Adrenal gland (tissue), 12 donors: ENCODE measurements around the gene OR51M1. TPM values are rescaled to one million over a fixed set of nuclear protein-coding genes. Genes with fewer than 3 reads are reported as not detected.

Source experiments
- DNase-seq, 7 donors: peaks; one replicate each; pipeline ENCODE4 v3.0.0-alpha.2; 2019 to 2020
- H3K27ac ChIP-seq, 5 donors: fragments of 200-600 bp; sonication (generic) in 4 of 5; 1 replicate in 3 of 5; 2 replicates in 2 of 5; pipeline versions ENCODE4 v1.5.1 to v1.8.0; 2016 to 2020; ENCODE audit warnings: mild to moderate bottlenecking in 1 of 5
- H3K27me3 ChIP-seq: fragments of 200-600 bp; 2 replicates; pipeline ENCODE4 v1.8.0; 2021
- H3K36me3 ChIP-seq, 2 donors: fragments of 200-600 bp; replicated peaks in 1 of 2; 1 replicate in 1 of 2; 2 replicates in 1 of 2; pipeline versions ENCODE4 v1.5.1 to v1.8.0; 2018 to 2022
- H3K4me1 ChIP-seq, 2 donors: fragments of 200-600 bp; replicated peaks in 1 of 2; 1 replicate in 1 of 2; 2 replicates in 1 of 2; pipeline versions ENCODE4 v1.5.1 to v1.8.0; 2018 to 2021
- H3K4me3 ChIP-seq, 4 donors: fragments of 200-600 bp; sonication (generic) in 3 of 4; one replicate each; pipeline ENCODE4 v1.5.1; 2016 to 2018
- H3K9me3 ChIP-seq, 3 donors: fragments of 200-600 bp; sonication (generic) in 1 of 3; replicated peaks in 1 of 3; 1 replicate in 2 of 3; 2 replicates in 1 of 3; pipeline versions ENCODE4 v1.5.1 to v1.8.0; 2016 to 2021
- POLR2A ChIP-seq, 2 donors: fragments of 450-650 bp; IDR thresholded peaks; one replicate each; pipeline ENCODE4 v1.6.1; 2017; ENCODE audit warnings: antibody characterized with exemption in 2 of 2, mild to moderate bottlenecking in 2 of 2, moderate library complexity in 1 of 2
- WGBS, 4 donors: extraction: QIAGEN DNeasy Blood & Tissue Kit in 2 of 4; methylation state at CpG; one replicate each; pipeline versions ENCODE4 v1.1.5 to v1.1.7; 2013 to 2017; 5-methylcytosine and 5-hydroxymethylcytosine counted together
- intact Hi-C, 2 donors: fragments of 100-400 bp; cut with DNase I; formaldehyde crosslinking; loops; one replicate each; pipeline versions ENCODE4 v1.14.1 to v1.15.0; 2022 to 2023
- polyA plus RNA-seq, 3 donors: library from polyadenylated mRNA; stranded (reverse); fragments of 200-250 nt in 2 of 3; fragments of 350-450 nt in 1 of 3; fragmentation: Illumina TruSeq in 1 of 3; extraction: RNeasy Lipid Tissue Mini Kit (QIAGEN cat#74804) in 1 of 3; gene quantifications; one replicate each; pipeline ENCODE4 v1.2.3, GENCODE V29; 2013 to 2014
- total RNA-seq, 9 donors: library from RNA; depleted of rRNA in 4 of 9; stranded (reverse); fragments of >200 nt in 4 of 9; fragments of 120-200 nt in 1 of 9; fragmentation: NEBNext Ultra II Directional in 1 of 9; extraction: Animal tissue kit (Norgen Biotek cat#: 25700) in 1 of 9; gene quantifications; one replicate each; pipeline versions ENCODE4 v1.1.0 to v1.2.4, GENCODE V29; 2013 to 2023
- TF ChIP-seq, protein P1 (sequence below), 6 experiments: fragments of 450-650 bp in 4 of 6; fragments of 200-600 bp in 2 of 6; sonication (generic) in 1 of 6; IDR thresholded peaks; 1 replicate in 5 of 6; 2 replicates in 1 of 6; pipeline versions ENCODE4 v1.5.1 to v1.8.0; 2016 to 2021; ENCODE audit warnings: antibody characterized with exemption in 6 of 6, mild to moderate bottlenecking in 2 of 6, moderate library complexity in 1 of 6
- donor health status: healthy with polysubstance abuse.
- donor health status: Bipolar disorder and iron deficiency.
- donor health status: DM: yes; HTN: yes; CAD: no.
- donor health status: DM: no; HTN: no; CAD: no.
- donor health status: DM: no; HTN: no; CAD: no.
- donor health status: DM: yes; HTN: yes; CAD: no.

OR51M1 gene
- total and polyA plus RNA-seq, 12 donors = not detected

DNA sequence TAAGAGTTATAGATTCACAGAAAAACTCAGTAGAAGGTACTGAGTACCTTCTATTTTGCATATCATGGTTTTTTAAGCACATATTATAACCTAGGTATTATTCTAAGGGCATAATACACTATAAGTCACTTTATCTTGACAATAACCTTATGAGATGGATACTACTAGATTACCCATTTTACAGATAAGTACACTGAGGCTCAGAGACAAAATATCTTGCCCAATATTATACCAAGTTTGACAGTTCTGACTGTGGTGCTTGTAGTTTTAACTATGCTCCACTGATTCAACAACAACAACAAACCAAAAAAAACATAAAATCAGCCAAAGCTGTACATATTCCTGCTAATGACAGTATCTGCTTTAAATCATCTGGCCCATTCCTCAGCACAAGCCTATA, 10.5 kb downstream of the OR51M1 start:
- intact Hi-C loops = no loop called here

DNA sequence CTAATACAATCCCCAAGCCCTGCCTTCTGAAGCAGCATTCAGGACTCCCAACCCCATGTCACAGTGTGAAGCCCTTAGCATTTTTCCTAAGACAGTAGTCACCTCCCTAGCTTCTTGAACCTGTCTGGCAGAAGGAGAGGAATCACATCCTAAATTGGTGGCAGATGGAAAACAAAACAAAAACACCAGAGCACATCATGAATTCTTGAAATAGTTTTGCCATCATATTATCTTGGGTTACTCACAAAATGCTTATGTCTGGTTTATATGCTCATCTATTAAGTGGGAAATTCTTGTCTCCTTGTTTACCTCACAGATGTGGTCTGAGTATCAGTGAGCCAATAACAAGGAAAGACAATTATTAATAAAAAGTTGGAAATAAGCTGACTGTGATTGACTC, 15.3 kb downstream of the OR51M1 start:
- H3K27me3 ChIP-seq = no peaks in the 10 kb centered on the region
- TF ChIP-seq, protein P1, sequence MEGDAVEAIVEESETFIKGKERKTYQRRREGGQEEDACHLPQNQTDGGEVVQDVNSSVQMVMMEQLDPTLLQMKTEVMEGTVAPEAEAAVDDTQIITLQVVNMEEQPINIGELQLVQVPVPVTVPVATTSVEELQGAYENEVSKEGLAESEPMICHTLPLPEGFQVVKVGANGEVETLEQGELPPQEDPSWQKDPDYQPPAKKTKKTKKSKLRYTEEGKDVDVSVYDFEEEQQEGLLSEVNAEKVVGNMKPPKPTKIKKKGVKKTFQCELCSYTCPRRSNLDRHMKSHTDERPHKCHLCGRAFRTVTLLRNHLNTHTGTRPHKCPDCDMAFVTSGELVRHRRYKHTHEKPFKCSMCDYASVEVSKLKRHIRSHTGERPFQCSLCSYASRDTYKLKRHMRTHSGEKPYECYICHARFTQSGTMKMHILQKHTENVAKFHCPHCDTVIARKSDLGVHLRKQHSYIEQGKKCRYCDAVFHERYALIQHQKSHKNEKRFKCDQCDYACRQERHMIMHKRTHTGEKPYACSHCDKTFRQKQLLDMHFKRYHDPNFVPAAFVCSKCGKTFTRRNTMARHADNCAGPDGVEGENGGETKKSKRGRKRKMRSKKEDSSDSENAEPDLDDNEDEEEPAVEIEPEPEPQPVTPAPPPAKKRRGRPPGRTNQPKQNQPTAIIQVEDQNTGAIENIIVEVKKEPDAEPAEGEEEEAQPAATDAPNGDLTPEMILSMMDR (IDR thresholded peaks at IDR 0.05) = no peak
- no peak for TF ChIP-seq POLR2A (IDR thresholded peaks at IDR 0.05)
- intact Hi-C loops = no loop called here
- H3K9me3 ChIP-seq = no peaks in the 10 kb centered on the region
- no peaks in the 10 kb centered on the region for H3K4me1 ChIP-seq
- H3K4me3 ChIP-seq = no peak overlapping the region
- no peak for DNase-seq
- no peak overlapping the region for H3K27ac ChIP-seq
- H3K36me3 ChIP-seq = no peaks in the 10 kb centered on the region

More for the DNA sequence above, 10.5 kb downstream of the OR51M1 start:
- Histone ChIP-seq H3K27me3 (no peaks in the 10 kb centered on the region), H3K4me1 (no peaks in the 10 kb centered on the region), H3K27ac (no peak overlapping the region), H3K36me3 (no peaks in the 10 kb centered on the region), H3K9me3 (no peaks in the 10 kb centered on the region), H3K4me3 (no peak overlapping the region)
- DNase-seq = no peak
- TF ChIP-seq POLR2A (IDR thresholded peaks at IDR 0.05) = no peak
- TF ChIP-seq, protein P1 (IDR thresholded peaks at IDR 0.05) = no peak

DNA sequence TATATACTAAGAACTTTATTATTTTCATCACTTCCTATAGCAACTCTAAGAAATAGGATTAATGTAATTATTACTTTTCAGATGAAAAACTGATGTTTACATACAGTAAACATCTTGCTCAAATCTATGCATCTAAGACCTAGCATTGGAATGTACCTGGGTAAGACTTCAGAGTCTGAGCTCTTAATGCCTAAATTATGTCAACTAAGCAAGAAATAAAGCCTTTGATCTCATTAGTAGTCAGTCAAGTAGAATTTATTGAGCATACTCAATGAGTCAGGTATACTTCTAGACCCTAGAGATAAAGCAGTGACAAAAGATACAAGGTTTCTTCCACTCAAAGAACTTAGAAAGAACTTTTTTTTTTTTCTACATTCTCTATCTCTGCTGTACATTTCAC, 21.6 kb downstream of the OR51M1 start:
- DNase-seq = no peak
- no peak overlapping the region for H3K27ac ChIP-seq
- H3K4me1 ChIP-seq = no peaks in the 10 kb centered on the region
- TF ChIP-seq, protein P1 (IDR thresholded peaks at IDR 0.05) = no peak
- TF ChIP-seq POLR2A (IDR thresholded peaks at IDR 0.05) = no peak
- no peaks in the 10 kb centered on the region for H3K36me3 ChIP-seq
- H3K9me3 ChIP-seq = no peaks in the 10 kb centered on the region
- intact Hi-C loops = no loop called here
- no peak overlapping the region for H3K4me3 ChIP-seq
- H3K27me3 ChIP-seq = no peaks in the 10 kb centered on the region

DNA sequence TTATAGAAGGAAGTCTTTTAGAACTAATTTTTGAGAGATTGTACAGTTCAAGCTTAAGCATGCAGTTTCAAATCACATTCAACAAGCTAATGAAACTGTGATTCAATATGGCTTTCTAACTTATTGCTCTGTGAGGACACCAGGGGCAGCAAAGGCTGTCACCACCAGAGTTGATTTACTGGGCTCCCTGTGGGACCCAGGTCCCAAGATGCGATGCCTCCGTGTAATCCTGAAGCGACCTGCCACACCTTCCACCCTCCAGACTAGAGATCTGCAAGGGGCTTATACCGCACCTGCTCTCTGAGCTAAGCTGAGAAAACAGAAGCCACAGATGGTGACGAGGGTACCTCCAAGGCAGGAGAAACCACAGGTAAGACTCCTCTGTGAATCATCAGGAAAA, 37.4 kb downstream of the OR51M1 start:
- no peak for TF ChIP-seq POLR2A (IDR thresholded peaks at IDR 0.05)
- TF ChIP-seq, protein P1 (IDR thresholded peaks at IDR 0.05) = no peak
- intact Hi-C loops = no loop called here
- no peaks in the 10 kb centered on the region for H3K4me1 ChIP-seq
- H3K27ac ChIP-seq = no peak overlapping the region
- H3K4me3 ChIP-seq = no peak overlapping the region
- DNase-seq = no peak
- no peaks in the 10 kb centered on the region for H3K27me3 ChIP-seq
- H3K9me3 ChIP-seq = no peaks in the 10 kb centered on the region
- 56 to 62% (median 58%) methylated on average over 5 of the region's 5 CpGs for WGBS, 4 donors
- no peaks in the 10 kb centered on the region for H3K36me3 ChIP-seq
